ENCODE data around the gene UGT2B7.
"Not testable (repeated sequence)": the region's sequence is repeated elsewhere in the genome, so short reads cannot be mapped to it uniquely, and the experiment has no call there.

The UGT2B7 gene

DNA sequence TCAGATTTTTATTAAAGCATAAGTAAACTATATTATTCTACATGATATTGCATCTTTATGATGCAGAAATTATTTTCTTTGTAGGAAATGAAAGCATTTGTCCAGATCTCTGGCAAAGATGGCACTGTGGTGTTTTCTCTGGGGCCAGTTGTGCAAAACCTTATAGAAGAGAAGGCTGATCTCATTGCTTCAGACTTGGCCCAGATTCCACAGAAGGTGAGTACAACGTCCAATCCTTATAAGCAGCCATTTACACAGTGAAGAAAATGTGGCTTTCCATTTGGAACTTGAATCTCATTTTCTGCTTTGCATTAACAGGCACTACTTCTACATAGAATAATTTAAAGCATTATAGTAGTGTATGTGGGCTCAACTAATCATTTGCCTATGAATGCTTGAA lies 6.9 kb upstream of the UGT2B7 start:
- no peak for DNase-seq

DNA sequence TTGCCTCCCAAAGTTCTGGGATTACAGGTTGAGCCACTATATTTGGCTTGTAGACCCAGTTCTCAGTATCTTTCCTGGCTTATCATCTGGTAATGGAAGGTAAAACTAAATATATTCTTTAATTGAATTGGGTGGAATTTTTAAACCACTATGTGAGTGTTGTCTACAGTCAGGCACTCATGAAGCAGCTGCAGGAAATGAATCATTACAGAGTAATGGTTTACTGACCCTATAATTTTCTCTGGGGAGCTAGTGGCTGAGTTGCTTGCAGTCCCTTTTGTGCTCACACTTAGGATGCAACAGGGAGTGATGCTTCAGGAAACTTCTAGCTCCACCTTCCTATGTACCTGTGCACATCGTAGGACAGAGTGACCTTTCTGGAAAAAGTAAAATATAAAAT lies 4.1 kb upstream of the UGT2B7 start:
- no peak for DNase-seq

GRCh38 chr4:69092980-69093568 lies 3.2 kb upstream of the UGT2B7 start:
- DNase-seq = no peak

DNA sequence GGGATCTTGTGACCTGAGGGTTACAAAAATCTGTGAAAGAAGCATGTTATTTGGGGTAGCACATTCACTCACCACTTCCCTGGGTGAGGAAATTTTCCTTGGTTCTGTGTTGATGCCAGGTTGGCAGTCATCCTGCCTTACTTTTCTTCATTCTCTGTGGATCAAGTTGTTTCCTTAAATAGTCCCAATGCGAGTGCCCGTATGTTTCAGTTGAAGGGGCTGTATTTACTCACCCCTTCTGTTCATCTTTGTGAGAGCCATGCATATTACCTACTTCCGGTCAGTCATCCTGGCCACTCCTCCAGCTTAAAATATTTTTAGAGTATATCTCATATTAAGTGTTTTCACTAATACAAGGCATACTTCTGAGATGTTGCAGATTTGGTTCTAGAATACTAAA lies 2.6 kb upstream of the UGT2B7 start:
- no peak for DNase-seq

GRCh38 chr4:69095301-69095731 lies 958 bp upstream of the UGT2B7 start:
- no peak for DNase-seq

DNA sequence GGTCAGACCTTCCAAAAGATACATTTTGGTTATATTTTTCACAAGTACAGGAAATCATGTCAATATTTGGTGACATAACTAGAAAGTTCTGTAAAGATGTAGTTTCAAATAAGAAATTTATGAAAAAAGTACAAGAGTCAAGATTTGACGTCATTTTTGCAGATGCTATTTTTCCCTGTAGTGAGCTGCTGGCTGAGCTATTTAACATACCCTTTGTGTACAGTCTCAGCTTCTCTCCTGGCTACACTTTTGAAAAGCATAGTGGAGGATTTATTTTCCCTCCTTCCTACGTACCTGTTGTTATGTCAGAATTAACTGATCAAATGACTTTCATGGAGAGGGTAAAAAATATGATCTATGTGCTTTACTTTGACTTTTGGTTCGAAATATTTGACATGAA lies 536 bp downstream of the UGT2B7 start:
- no peak for DNase-seq

DNA sequence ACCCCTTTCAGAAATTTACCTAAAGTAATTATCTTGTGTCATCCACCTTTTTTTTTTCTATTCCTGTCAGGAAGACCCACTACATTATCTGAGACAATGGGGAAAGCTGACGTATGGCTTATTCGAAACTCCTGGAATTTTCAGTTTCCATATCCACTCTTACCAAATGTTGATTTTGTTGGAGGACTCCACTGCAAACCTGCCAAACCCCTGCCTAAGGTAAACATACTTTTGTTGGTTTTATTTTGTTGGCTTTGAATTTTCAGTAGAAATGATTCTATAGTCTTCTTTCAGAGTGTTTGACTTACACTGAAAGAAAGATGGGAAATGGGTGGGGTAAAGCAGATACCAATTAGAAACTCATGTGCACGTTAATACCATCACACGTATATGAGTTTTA lies 2.2 kb downstream of the UGT2B7 start:
- no peak for DNase-seq

DNA sequence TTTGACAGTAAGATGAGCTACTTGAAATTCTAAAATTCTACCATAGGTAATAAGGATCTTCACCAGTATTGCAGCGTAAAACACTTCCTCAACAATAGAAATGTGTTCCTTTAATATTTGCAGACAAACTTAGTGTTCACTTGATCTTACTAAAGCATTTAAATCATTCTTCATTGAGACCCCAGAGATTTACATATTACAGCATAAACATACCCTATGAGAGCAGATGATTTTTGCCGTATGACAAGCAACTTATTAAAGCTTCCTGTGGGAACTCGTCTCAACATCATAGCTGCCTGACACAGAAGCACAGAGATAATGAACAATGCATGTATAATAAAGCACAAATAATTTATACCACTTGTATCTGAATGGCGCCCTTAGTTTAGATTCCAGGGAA lies 3.6 kb downstream of the UGT2B7 start:
- DNase-seq = no peak

GRCh38 chr4:69102668-69103067 lies 6.4 kb downstream of the UGT2B7 start:
- DNase-seq = not testable (repeated sequence)

- DNase-seq = no peak
These were observed 8.5 kb downstream of the UGT2B7 start for GRCh38 chr4:69104719-69105275.

DNA sequence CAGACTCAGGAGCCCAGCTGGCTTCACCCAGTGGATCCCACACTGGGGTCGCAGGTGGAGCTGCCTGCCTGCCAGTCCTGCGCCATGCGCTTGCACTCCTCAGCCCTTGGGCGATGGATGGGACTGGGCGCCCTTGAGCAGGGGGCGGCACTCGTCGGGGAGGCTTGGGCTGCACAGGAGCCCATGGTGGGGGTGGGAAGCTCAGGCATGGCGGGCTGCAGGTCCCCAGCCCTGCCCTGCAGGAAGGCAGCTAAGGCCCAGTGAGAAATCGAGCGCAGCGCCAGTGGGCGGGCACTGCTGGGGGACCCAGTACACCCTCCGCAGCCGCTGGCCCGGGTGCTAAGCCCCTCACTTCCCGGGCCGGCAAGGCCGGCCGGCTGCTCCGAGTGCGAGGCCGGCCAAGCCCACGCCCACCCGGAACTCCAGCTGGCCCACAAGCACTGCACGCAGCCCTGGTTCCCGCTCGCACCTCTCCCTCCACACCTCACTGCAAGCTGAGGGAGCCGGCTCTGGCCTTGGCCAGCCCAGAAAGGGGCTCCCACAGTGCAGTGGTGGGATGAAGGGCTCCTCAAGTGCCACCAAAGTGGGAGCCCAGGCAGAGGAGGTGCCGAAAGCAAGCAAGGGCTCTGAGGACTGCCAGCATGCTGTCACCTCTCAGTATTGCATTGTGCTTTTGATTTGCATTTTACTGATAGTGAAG lies 19.0 kb downstream of the UGT2B7 start:
- DNase-seq = not testable (repeated sequence)

DNA sequence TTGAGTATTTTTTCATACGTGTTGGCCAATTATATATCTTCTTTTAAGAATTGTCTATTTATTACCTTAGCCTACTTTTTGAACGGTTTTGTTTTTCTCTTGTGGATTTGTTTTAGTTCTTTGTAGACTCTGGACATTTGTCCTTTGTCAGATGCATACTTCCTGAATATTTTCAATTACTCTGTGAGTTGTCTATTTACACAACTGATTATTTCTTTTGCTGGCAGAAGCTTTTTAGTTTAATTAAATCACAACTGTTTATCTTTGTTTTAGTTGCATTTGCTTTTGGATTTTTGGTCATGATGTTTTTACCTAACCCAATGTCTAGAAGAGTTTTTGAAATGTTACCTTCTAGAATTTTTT lies 19.6 kb downstream of the UGT2B7 start:
- DNase-seq = no peak

- DNase-seq = no peak
These were observed 20.5 kb downstream of the UGT2B7 start for GRCh38 chr4:69116645-69117321.

GRCh38 chr4:69120870-69121269 lies 24.6 kb downstream of the UGT2B7 start:
- no peak for DNase-seq

DNA sequence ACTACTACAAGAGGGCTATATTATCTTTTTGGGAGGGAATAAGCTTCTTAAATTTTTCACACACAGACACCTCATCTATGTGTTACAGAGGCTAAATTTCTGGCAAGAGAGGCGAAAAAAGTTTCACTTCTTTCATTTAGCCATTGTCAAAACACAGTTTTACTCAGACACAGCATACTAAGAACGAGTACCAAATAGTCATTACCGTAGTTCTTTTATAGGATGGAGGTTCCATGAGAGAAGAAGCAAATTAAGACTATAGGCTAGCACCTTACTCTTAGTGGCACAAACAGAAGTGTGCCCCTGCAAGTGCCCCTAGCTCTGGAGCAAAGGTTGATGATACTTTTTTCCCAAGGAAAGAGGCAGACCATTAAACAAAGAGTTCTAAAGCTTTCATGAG lies 26.2 kb downstream of the UGT2B7 start:
- no peak for DNase-seq

GRCh38 chr4:69124941-69125340 lies 28.7 kb downstream of the UGT2B7 start:
- DNase-seq = no peak

DNA sequence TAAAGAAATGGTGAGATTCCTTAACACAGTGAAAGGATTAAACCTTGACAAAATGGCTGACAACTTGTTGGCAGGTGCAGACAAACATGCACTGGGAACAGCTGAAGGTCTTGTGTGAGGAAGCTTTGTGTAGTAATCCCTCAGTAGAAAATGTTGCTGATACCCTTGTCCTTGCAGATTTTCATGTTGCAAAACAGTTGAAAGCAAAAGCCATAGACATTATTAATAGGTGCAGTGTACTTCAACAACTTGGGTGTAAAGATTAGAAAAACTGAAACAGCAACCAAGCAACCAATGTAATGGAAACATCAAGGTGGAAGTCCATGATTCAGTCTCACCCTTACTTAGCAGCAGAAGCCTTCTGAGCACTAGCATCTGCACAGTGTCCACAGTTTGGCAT lies 29.8 kb downstream of the UGT2B7 start:
- DNase-seq = no peak

DNA sequence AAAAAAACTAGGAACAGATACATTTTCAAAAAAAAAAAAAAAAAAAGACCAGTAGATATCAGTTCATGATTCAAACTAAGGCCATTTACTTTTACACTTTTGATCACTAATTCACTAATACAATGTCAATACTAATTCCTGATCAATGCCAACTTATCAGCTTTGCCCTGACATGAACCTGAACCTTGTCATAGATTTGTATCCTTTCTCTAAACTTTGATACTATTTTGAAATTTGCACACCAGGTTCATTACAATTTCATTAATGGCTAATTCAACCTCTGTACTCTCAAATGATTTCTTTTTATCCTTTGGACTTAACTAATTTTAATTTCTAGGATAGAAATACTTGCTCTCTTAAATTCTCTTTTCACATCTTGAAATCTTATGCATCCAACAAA lies 37.7 kb downstream of the UGT2B7 start:
- DNase-seq = no peak

- DNase-seq = no peak
These were observed 38.2 kb downstream of the UGT2B7 start for GRCh38 chr4:69134471-69134870.

DNA sequence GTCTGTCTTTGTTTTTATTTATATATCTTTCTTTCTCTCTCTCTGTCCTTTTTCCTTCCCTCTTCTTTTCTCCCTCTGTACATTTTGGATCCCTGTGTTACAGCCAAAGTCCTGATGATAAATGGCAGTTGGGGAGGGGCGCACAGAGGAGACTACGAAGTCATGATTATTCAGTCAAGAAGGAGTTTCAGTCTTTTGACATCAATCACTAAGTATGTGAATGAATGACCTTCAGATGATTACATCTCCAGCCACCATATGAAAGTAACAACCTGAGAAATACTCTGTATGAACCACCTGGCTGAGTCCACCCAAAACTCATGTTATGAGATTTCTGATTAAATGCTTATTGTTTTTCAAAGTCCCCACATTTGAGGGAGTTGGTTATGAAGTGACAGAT lies 45.0 kb downstream of the UGT2B7 start:
- DNase-seq = no peak

DNA sequence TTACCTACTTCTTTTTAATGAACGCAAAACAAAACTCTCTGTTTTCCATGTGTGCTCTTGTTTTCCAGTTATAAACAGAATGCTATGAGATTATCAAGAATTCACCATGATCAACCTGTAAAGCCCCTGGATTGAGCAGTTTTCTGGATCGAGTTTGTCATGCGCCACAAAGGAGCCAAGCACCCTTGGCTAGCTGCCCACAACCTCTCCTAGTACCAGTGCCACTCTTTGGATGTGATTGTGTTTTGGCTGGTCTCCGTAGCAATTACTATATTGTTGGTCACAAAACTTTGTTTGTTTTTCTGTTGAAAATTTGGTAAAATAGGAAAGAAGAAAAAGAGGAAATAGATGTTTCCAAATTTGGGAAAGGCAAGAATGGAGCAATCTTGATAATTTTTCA lies 51.1 kb downstream of the UGT2B7 start:
- no peak for DNase-seq

DNA sequence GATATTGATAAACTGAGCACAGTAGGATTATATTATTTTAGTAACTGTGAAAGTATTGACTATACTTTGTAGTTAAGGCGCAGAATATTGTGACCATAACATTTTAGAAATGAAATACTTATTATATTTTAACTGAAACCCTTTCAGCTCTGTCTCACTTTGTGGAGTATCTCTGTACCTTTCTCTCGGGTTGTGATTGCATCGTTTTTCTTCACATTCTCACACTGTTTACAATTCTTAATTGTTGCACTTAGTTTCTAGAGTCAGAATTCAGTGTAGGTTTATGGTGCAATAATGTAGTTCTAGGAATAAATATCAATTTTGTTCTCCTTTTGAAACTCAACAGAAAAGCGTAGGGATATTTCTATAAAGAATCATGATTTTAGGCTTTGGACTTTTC lies 57.7 kb downstream of the UGT2B7 start:
- DNase-seq = no peak

GRCh38 chr4:69156913-69157312 lies 60.6 kb downstream of the UGT2B7 start:
- no peak for DNase-seq

All from T1000 (cell line).